Measurements from ENCODE around the gene SLC10A7. TPM values are rescaled to one million over a fixed set of nuclear protein-coding genes. Genes with fewer than 3 reads are reported as not detected.

SLC10A7 gene
- total RNA-seq, 1 experiment from 2014 or later: 3.9 TPM

DNA sequence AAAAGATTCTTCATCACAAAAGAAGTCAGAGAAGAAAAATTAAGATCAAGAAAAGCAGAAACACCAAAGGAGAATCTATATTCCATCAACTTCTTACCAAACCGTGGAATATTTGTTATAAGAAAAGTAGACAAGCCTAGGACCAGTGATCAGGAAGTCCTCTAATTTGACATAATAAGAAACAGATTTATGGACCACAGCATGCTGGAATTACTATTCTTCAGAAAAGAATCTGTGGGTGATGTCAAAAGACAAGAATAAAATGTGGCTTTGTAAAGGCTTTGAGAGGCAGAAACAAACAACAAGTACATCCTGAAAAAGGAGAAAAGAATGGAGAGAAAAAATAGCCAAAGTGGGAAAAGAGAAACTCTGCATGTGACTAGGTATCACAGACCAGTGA lies 123.3 kb downstream of the SLC10A7 start:
- H3K27ac ChIP-seq (ENCODE audit: insufficient read length, low read depth, low read length): no peak overlapping the region
- no peak overlapping the region for H4K5ac ChIP-seq (ENCODE audit: insufficient read length, low read depth, low read length)
- H3K27ac Mint-ChIP-seq: no peak overlapping the region
- no peak overlapping the region for H3K4ac ChIP-seq (ENCODE audit: low read depth, low read length)
- no peaks in the 10 kb centered on the region for H3K79me2 ChIP-seq (ENCODE audit: insufficient read depth, low read length)
- H4K91ac ChIP-seq (ENCODE audit: insufficient read length, low read depth, low read length): no peak overlapping the region
- H3K4me1 ChIP-seq (ENCODE audit: insufficient read depth, low read length): no peaks in the 10 kb centered on the region
- no peaks in the 10 kb centered on the region for H3K4me1 Mint-ChIP-seq
- H3T11ph ChIP-seq (ENCODE audit: low read length): no peak overlapping the region
- no peak for DNase-seq
- H3K27me3 Mint-ChIP-seq (ENCODE audit: low read depth): no peaks in the 10 kb centered on the region
- H2BK15ac ChIP-seq (ENCODE audit: low read depth, low read length): no peak overlapping the region
- no peak overlapping the region for H2BK12ac ChIP-seq (ENCODE audit: insufficient read length, low read depth, low read length)
- no peaks in the 10 kb centered on the region for H3K79me1 ChIP-seq (ENCODE audit: insufficient read depth, low read depth, low read length, poor library complexity, severe bottlenecking)
- no peaks in the 10 kb centered on the region for H3K27me3 ChIP-seq (ENCODE audit: insufficient read depth, low read length)
- no peak overlapping the region for H3K9ac ChIP-seq (ENCODE audit: extremely low read depth, insufficient read length, low read length)
- no peak overlapping the region for H3K56ac ChIP-seq (ENCODE audit: insufficient read length, low read depth, low read length)
- H4K20me1 ChIP-seq (ENCODE audit: control insufficient read depth, insufficient read depth, insufficient read length): no peaks in the 10 kb centered on the region
- TF ChIP-seq, protein P1, sequence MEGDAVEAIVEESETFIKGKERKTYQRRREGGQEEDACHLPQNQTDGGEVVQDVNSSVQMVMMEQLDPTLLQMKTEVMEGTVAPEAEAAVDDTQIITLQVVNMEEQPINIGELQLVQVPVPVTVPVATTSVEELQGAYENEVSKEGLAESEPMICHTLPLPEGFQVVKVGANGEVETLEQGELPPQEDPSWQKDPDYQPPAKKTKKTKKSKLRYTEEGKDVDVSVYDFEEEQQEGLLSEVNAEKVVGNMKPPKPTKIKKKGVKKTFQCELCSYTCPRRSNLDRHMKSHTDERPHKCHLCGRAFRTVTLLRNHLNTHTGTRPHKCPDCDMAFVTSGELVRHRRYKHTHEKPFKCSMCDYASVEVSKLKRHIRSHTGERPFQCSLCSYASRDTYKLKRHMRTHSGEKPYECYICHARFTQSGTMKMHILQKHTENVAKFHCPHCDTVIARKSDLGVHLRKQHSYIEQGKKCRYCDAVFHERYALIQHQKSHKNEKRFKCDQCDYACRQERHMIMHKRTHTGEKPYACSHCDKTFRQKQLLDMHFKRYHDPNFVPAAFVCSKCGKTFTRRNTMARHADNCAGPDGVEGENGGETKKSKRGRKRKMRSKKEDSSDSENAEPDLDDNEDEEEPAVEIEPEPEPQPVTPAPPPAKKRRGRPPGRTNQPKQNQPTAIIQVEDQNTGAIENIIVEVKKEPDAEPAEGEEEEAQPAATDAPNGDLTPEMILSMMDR (conservative IDR thresholded peaks at IDR 0.05): no peak
- H3K36me3 Mint-ChIP-seq (ENCODE audit: insufficient read depth in 1 of 3, low read depth in 3 of 3): no peaks in the 10 kb centered on the region
- no peak overlapping the region for H4K8ac ChIP-seq (replicated peaks; ENCODE audit: insufficient read length, low read depth, low read length)
- H3K18ac ChIP-seq (ENCODE audit: insufficient read length, low read depth, low read length): no peak overlapping the region
- H3K4me3 Mint-ChIP-seq: no peak overlapping the region
- no peak overlapping the region for H2AFZ ChIP-seq (ENCODE audit: low read length)
- H3K9me3 Mint-ChIP-seq: no peaks in the 10 kb centered on the region
- H2BK20ac ChIP-seq (ENCODE audit: low read depth, low read length, poor library complexity, severe bottlenecking): no peak overlapping the region
- no CpG with 5 or more reads among the region's 1 CpG for WGBS (ENCODE audit: extremely low coverage, insufficient read length, low lambda C conversion rate)
- H3K9me3 ChIP-seq (ENCODE audit: control insufficient read depth, low read depth, low read length): no peaks in the 10 kb centered on the region
- no peak overlapping the region for H2BK120ac ChIP-seq (ENCODE audit: low read depth, low read length, poor library complexity, severe bottlenecking)
- no peak overlapping the region for H2BK5ac ChIP-seq (ENCODE audit: insufficient read length, low read length)
- H3K23ac ChIP-seq (ENCODE audit: insufficient read length, low read depth, low read length): no peak overlapping the region
- no peaks in the 10 kb centered on the region for H3K23me2 ChIP-seq (ENCODE audit: insufficient read length, low read depth, low read length, poor library complexity, severe bottlenecking)
- H3K4me2 ChIP-seq (ENCODE audit: insufficient read depth, insufficient read length, low read length): no peak overlapping the region
- no peak overlapping the region for H2AK5ac ChIP-seq (ENCODE audit: insufficient read length, low read length)
- H3K14ac ChIP-seq (ENCODE audit: insufficient read depth, low read length): no peak overlapping the region
